H9 (cell line): ENCODE measurements around the gene SFI1. TPM values are rescaled to one million over a fixed set of nuclear protein-coding genes. Genes with fewer than 3 reads are reported as not detected.
"Not testable (repeated sequence)": the region's sequence is repeated elsewhere in the genome, so short reads cannot be mapped to it uniquely, and the experiment has no call there.

Experiments
- DNase-seq: peaks from one replicate; pipeline ENCODE4 v3.0.0-alpha.2; 2017
- H2AFZ ChIP-seq: one replicate; pipeline ENCODE4 v1.6.1; 2013; ENCODE audit warnings: mild to moderate bottlenecking, low read length, control low read depth, moderate library complexity
- H2AK5ac ChIP-seq: 2 replicates; pipeline ENCODE4 v1.6.1; 2013; ENCODE audit warnings: low read length, control low read depth, mixed read lengths; ENCODE audit not compliant: insufficient read length
- H2BK120ac ChIP-seq: one replicate; pipeline ENCODE4 v1.6.1; 2013; ENCODE audit warnings: low read depth, mild to moderate bottlenecking, low read length, control low read depth, inconsistent platforms; ENCODE audit not compliant: poor library complexity, severe bottlenecking
- H2BK12ac ChIP-seq: 2 replicates; pipeline ENCODE4 v1.6.1; 2013; ENCODE audit warnings: low read length, control low read depth, mixed read lengths, low read depth; ENCODE audit not compliant: insufficient read length
- H2BK15ac ChIP-seq: 2 replicates; pipeline ENCODE4 v1.6.1; 2013; ENCODE audit warnings: low read depth, low read length, control low read depth
- H2BK20ac ChIP-seq: one replicate; pipeline ENCODE4 v1.6.1; 2013; ENCODE audit warnings: low read depth, mild to moderate bottlenecking, low read length, control low read depth, inconsistent platforms; ENCODE audit not compliant: poor library complexity, severe bottlenecking
- H2BK5ac ChIP-seq: 2 replicates; pipeline ENCODE4 v1.6.1; 2013; ENCODE audit warnings: low read length, control low read depth, mixed read lengths; ENCODE audit not compliant: insufficient read length
- H3K14ac ChIP-seq: 2 replicates; pipeline ENCODE4 v1.6.1; 2013; ENCODE audit warnings: low read length, control low read depth; ENCODE audit not compliant: insufficient read depth
- H3K18ac ChIP-seq: 2 replicates; pipeline ENCODE4 v1.6.1; 2013; ENCODE audit warnings: low read depth, mild to moderate bottlenecking, mixed read lengths, low read length, control low read depth; ENCODE audit not compliant: insufficient read length
- H3K23ac ChIP-seq: 2 replicates; pipeline ENCODE4 v1.6.1; 2013; ENCODE audit warnings: low read length, control low read depth, mixed read lengths, low read depth; ENCODE audit not compliant: insufficient read length
- H3K23me2 ChIP-seq: 2 replicates; pipeline ENCODE4 v1.6.1; 2013; ENCODE audit warnings: low read depth, mild to moderate bottlenecking, mixed read lengths, low read length, control low read depth; ENCODE audit not compliant: insufficient read length, poor library complexity, severe bottlenecking
- H3K27ac ChIP-seq: 2 replicates; pipeline ENCODE4 v1.5.1; 2013; ENCODE audit warnings: low read length, control low read depth, mixed read lengths, low read depth; ENCODE audit not compliant: insufficient read length
- H3K27me3 ChIP-seq: 2 replicates; pipeline ENCODE4 v1.6.1; 2013; ENCODE audit warnings: low read length, control low read depth, inconsistent platforms; ENCODE audit not compliant: insufficient read depth
- H3K4ac ChIP-seq: 2 replicates; pipeline ENCODE4 v1.6.1; 2013; ENCODE audit warnings: low read depth, mild to moderate bottlenecking, control low read depth, inconsistent platforms, low read length, moderate library complexity
- H3K4me1 ChIP-seq: 2 replicates; pipeline ENCODE4 v1.6.1; 2013; ENCODE audit warnings: low read length, control low read depth, inconsistent platforms; ENCODE audit not compliant: insufficient read depth
- H3K4me2 ChIP-seq: 2 replicates; pipeline ENCODE4 v1.6.1; 2013; ENCODE audit warnings: low read length, control low read depth, mixed read lengths; ENCODE audit not compliant: insufficient read length, insufficient read depth
- H3K56ac ChIP-seq: 2 replicates; pipeline ENCODE4 v1.6.1; 2013; ENCODE audit warnings: low read depth, mild to moderate bottlenecking, mixed read lengths, low read length, control low read depth; ENCODE audit not compliant: insufficient read length
- H3K79me1 ChIP-seq: 2 replicates; pipeline ENCODE4 v1.6.1; 2013; ENCODE audit warnings: low read depth, mild to moderate bottlenecking, moderate library complexity, low read length, control low read depth, inconsistent platforms; ENCODE audit not compliant: insufficient read depth, poor library complexity, severe bottlenecking
- H3K79me2 ChIP-seq: 2 replicates; pipeline ENCODE4 v1.6.1; 2013; ENCODE audit warnings: low read length, control low read depth, inconsistent platforms; ENCODE audit not compliant: insufficient read depth
- H3K9ac ChIP-seq: 2 replicates; pipeline ENCODE4 v1.6.1; 2013; ENCODE audit warnings: low read length, control low read depth, mixed read lengths; ENCODE audit not compliant: insufficient read length; ENCODE audit errors: extremely low read depth
- H3K9me3 ChIP-seq: one replicate; pipeline ENCODE4 v1.6.1; 2013; ENCODE audit warnings: low read depth, low read length, inconsistent platforms; ENCODE audit not compliant: control insufficient read depth
- H3T11ph ChIP-seq: one replicate; pipeline ENCODE4 v1.6.1; 2013; ENCODE audit warnings: mild to moderate bottlenecking, low read length, control low read depth, inconsistent platforms
- H4K20me1 ChIP-seq: one replicate; pipeline ENCODE4 v1.6.1; 2013; ENCODE audit not compliant: control insufficient read depth, insufficient read length, insufficient read depth
- H4K5ac ChIP-seq: 2 replicates; pipeline ENCODE4 v1.6.1; 2013; ENCODE audit warnings: low read depth, mild to moderate bottlenecking, mixed read lengths, low read length, control low read depth; ENCODE audit not compliant: insufficient read length
- H4K8ac ChIP-seq: replicated peaks from 2 replicates; pipeline ENCODE4 v1.6.1; 2013; ENCODE audit warnings: low read length, control low read depth, mixed read lengths, low read depth; ENCODE audit not compliant: insufficient read length
- H4K91ac ChIP-seq: 2 replicates; pipeline ENCODE4 v1.6.1; 2013; ENCODE audit warnings: low read depth, mild to moderate bottlenecking, moderate library complexity, mixed read lengths, low read length, control low read depth; ENCODE audit not compliant: insufficient read length
- H3K27ac Mint-ChIP-seq, 3 experiments: 2 replicates in 2 of 3; 3 replicates in 1 of 3; pipeline ENCODE4 v1.8.0; 2020 to 2021; ENCODE audit warnings: mixed read lengths in 3 of 3, mild to moderate bottlenecking in 1 of 3, moderate library complexity in 1 of 3
- H3K27me3 Mint-ChIP-seq: 2 replicates; pipeline ENCODE4 v1.8.0; 2021; ENCODE audit warnings: low read depth, mild to moderate bottlenecking, moderate library complexity, mixed read lengths
- H3K36me3 Mint-ChIP-seq, 3 experiments: 2 replicates in 2 of 3; 3 replicates in 1 of 3; pipeline ENCODE4 v1.8.0; 2020 to 2021; ENCODE audit warnings: low read depth in 3 of 3, mixed read lengths in 3 of 3; ENCODE audit not compliant: insufficient read depth in 1 of 3
- H3K4me1 Mint-ChIP-seq, 2 experiments: 2 replicates each; pipeline ENCODE4 v1.8.0; 2020; ENCODE audit warnings: mixed read lengths in 2 of 2
- H3K4me3 Mint-ChIP-seq, 2 experiments: 2 replicates in 1 of 2; 3 replicates in 1 of 2; pipeline ENCODE4 v1.8.0; 2020 to 2021; ENCODE audit warnings: mild to moderate bottlenecking in 2 of 2, mixed read lengths in 2 of 2, moderate library complexity in 1 of 2
- H3K9me3 Mint-ChIP-seq, 2 experiments: 2 replicates in 1 of 2; 3 replicates in 1 of 2; pipeline ENCODE4 v1.8.0; 2020; ENCODE audit warnings: mild to moderate bottlenecking in 2 of 2, mixed read lengths in 2 of 2, moderate library complexity in 1 of 2
- CTCF ChIP-seq: fragments of 200-600 bp; sonication (generic); conservative IDR thresholded peaks from 3 replicates; pipeline ENCODE4 v1.8.0; 2021; ENCODE audit warnings: antibody characterized with exemption, mild to moderate bottlenecking
- WGBS: extraction: QIAGEN DNeasy Blood & Tissue Kit; methylation state at CpG from one replicate; pipeline ENCODE4 v1.1.7; 2013; ENCODE audit warnings: missing lambda C conversion rate, low lambda C conversion rate, mixed read lengths; ENCODE audit not compliant: insufficient read length; ENCODE audit errors: extremely low coverage; 5-methylcytosine and 5-hydroxymethylcytosine counted together
- total RNA-seq: library from RNA; stranded (reverse); gene quantifications from 2 replicates; pipeline ENCODE4 v1.2.1, GENCODE V29; 2021

Gene SFI1
- total RNA-seq, 1 experiment from 2014 or later, result 26.4 TPM

GRCh38 chr22:31538815-31539214, 42.5 kb downstream of the SFI1 start:
- Histone ChIP-seq H3K4ac (no peak overlapping the region), H3K14ac (no peak overlapping the region), H3K56ac (no peak overlapping the region), H3K23me2 (no peaks in the 10 kb centered on the region), H3K4me2 (no peak overlapping the region), H4K5ac (no peak overlapping the region), H2BK5ac (no peak overlapping the region), H4K20me1 (no peaks in the 10 kb centered on the region), H3K27me3 (no peaks in the 10 kb centered on the region), H2BK12ac (no peak overlapping the region), H2AK5ac (no peak overlapping the region), H3T11ph (no peak overlapping the region), H3K9me3 (no peaks in the 10 kb centered on the region), H2AFZ (no peak overlapping the region), H3K4me1 (no peaks in the 10 kb centered on the region), H4K91ac (no peak overlapping the region), H3K23ac (no peak overlapping the region), H4K8ac (no peak overlapping the region), H2BK120ac (no peak overlapping the region), H3K18ac (no peak overlapping the region), H3K9ac (no peak overlapping the region), H2BK20ac (no peak overlapping the region), H3K79me1 (no peaks in the 10 kb centered on the region), H2BK15ac (no peak overlapping the region), H3K79me2 (no peaks in the 10 kb centered on the region), H3K27ac (no peak overlapping the region)
- H3K27me3 Mint-ChIP-seq, result no peaks in the 10 kb centered on the region
- H3K4me3 Mint-ChIP-seq, result no peak overlapping the region
- TF ChIP-seq CTCF, result no peak
- peaks cover 0 to 3% (median 0%) of the 10 kb centered on the region in 3 experiments; a peak in 1 of 7 replicates for H3K36me3 Mint-ChIP-seq
- no peak overlapping the region; a peak in 1 of 7 replicates for H3K27ac Mint-ChIP-seq
- no CpG with 5 or more reads among the region's 5 CpGs for WGBS
- DNase-seq, result no peak
- H3K4me1 Mint-ChIP-seq, result no peaks in the 10 kb centered on the region
- no peaks in the 10 kb centered on the region for H3K9me3 Mint-ChIP-seq

- not testable (repeated sequence) for H2BK15ac ChIP-seq, H4K5ac ChIP-seq, H2BK120ac ChIP-seq, H2BK5ac ChIP-seq, H3K27me3 Mint-ChIP-seq, H2AK5ac ChIP-seq, H3T11ph ChIP-seq, H3K14ac ChIP-seq, H4K20me1 ChIP-seq, H4K91ac ChIP-seq, H3K9ac ChIP-seq, H3K9me3 Mint-ChIP-seq, H3K4me1 ChIP-seq, H3K79me1 ChIP-seq, H3K27ac Mint-ChIP-seq, H3K4ac ChIP-seq, H3K27ac ChIP-seq, H3K18ac ChIP-seq, DNase-seq, H3K23ac ChIP-seq, H3K9me3 ChIP-seq, H2AFZ ChIP-seq, H3K79me2 ChIP-seq, H3K4me1 Mint-ChIP-seq, H3K4me2 ChIP-seq, H3K27me3 ChIP-seq, H3K4me3 Mint-ChIP-seq, H3K56ac ChIP-seq, H4K8ac ChIP-seq, H3K36me3 Mint-ChIP-seq, H2BK20ac ChIP-seq, H2BK12ac ChIP-seq, H3K23me2 ChIP-seq
- WGBS, result no CpG with 5 or more reads among the region's 4 CpGs
Observed at GRCh38 chr22:31540166-31540565, 43.8 kb downstream of the SFI1 start.
